Activated CD4-positive, alpha-beta T cell treated with anti-CD3 and anti-CD28 coated beads, Interleukin-2, amount 50 U/mL, for 16 hours (primary cell): ENCODE data around the gene KRTAP2-2.

Experiments
- DNase-seq: peaks from one replicate; pipeline ENCODE4 v3.0.0-alpha.2; 2020

KRTAP2-2 gene

DNA sequence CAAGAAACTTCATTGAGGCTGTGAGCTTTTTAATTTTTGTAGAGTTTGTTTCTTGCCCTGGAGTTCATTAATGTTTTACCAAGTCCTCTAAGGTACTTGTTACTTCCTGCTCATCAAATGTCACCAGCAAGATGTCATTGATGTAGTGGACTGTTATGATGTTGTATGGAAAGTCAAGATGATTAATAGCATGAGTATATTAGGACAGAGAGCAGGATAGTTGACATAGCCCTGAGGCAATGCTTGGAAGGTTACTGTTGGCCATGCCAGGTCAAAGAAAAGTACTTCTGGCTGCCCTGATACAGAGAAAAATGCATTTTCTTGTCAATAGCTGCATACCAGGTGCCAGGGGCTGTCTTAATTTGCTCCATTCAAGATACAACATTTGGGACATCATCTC, 34.7 kb downstream of the KRTAP2-2 start:
- no peak for DNase-seq

- DNase-seq: no peak
These were observed 35.6 kb downstream of the KRTAP2-2 start for GRCh38 chr17:41019415-41019814.

GRCh38 chr17:41018541-41018940, 36.5 kb downstream of the KRTAP2-2 start:
- DNase-seq: no peak

- no peak for DNase-seq
These were observed 38.3 kb downstream of the KRTAP2-2 start for GRCh38 chr17:41016578-41017215.

DNA sequence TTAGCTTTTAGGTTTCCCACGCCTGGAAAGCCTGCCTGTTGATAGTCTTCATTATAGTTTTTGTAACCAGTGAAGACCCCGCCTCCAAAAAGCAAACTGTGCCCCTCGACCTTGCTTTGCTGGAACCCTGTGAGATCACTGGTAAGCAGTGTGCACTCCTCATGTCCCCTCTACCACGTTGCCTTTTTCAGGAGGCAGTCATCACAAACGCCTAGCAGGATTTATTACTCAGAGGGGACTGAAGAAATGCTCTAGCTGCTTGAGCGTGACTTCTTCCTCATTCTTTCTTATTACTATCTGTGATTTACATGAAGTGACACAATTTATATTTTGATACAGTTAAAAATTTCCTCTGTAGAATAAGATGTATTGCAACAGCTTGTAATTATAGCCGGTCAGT, 39.6 kb downstream of the KRTAP2-2 start:
- DNase-seq: no peak

DNA sequence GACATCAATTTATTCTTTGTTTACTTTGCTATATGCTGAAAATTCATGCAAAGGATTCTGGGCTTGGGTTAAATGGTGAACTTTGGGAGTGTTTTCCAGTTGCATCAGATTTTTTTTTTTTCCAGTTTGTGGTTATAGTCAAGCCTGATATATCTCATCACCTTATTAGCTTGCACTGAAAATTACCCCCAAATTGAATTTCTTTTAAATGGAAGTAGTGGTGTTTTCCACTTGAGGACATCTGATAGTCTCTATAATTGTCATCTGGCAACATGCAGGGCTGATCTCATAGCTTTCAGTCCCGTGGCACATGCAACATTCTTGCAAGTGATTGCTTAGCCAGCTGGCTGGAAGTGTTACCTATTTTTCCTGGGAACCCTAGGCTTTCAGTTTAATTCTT, 41.4 kb downstream of the KRTAP2-2 start:
- no peak for DNase-seq

GRCh38 chr17:41013181-41013580, 41.8 kb downstream of the KRTAP2-2 start:
- DNase-seq: no peak

- DNase-seq: no peak
These were observed 42.5 kb downstream of the KRTAP2-2 start for GRCh38 chr17:41012326-41013120.

- no peak for DNase-seq
These were observed 44.6 kb downstream of the KRTAP2-2 start for GRCh38 chr17:41010441-41010840.

DNA sequence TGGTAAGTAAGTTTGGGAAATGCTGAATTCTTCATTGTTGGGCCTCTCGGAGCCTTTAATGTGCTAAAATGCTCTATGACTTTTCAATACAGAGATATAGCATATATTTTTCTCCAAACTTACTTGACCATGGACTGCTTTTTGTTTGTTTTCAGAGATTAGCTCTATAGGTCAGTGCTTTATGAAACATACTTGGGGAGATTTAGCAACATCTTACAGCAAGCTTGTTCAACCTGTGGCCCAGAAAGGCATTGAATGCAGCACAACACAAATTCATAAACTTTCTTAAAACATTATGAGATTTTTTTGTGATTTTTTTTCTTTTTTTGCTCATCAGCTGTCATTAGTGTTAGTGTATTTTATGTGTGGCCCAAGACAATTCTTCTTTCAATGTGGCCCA, 45.1 kb downstream of the KRTAP2-2 start:
- DNase-seq: no peak

DNA sequence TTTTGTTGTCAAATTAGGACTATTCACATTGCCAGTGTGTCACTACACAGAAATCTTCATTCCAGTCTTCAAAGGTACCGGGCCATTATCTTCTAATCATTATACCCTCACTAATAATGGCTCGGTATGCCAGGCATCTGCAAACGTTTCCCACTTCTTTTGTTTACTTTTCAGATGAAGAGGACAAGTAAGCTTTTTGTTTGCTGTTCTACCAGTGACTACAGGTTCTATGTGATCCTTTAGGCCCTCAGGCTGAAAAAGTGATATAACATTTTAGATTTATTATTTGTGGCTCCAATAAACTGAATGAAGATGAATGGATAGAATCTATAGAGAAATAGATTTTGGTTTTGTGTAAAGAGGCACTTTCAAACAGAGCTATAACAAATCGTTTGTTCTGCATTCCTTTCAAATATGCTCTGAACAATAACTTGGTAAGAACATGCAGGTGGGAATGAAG, 45.7 kb downstream of the KRTAP2-2 start:
- no peak for DNase-seq

DNA sequence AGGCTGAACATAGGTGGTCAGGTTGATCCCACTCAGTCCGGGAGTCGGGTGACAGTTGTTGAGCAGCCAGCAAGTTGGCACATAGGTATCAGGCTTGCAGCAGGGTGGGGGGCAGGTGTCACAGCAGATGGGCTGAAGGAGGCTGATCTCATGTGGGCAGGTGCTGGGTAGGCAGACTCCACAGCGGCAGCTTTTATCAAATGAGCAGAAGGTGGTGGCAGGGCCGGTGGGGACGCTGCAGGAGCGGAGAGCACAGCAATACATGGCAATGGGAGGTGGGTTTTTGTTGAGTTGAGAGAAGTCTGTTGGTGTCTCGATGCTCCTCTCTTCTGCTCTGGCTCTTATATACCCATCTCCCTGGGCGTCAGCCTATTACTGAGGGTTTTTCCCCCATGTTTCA, 46.2 kb downstream of the KRTAP2-2 start, which contains the start of gene KRTAP3-1:
KRTAP3-1 (minus strand) TSS at position 318 of the 400 bp plus-strand sequence; CDS start at position 264, 54 bp downstream.
- DNase-seq: no peak
